Measurements from ENCODE around the gene LDLRAD2. TPM values are rescaled to one million over a fixed set of nuclear protein-coding genes. Genes with fewer than 3 reads are reported as not detected.

Gene LDLRAD2
- total RNA-seq, 1 donor from 2014 or later = not detected

- no peak for DNase-seq (ENCODE audit: extremely low spot score in 2 of 2)
- Histone ChIP-seq H3K27ac (no peak overlapping the region), H3K9me3 (no peaks in the 10 kb centered on the region), H3K4me1 (peaks cover 6% of the 10 kb centered on the region), H3K36me3 (no peaks in the 10 kb centered on the region), H3K4me3 (no peak overlapping the region), H3K27me3 (no peaks in the 10 kb centered on the region)
- TF ChIP-seq CTCF (IDR thresholded peaks at IDR 0.05) = no peak
- TF ChIP-seq POLR2AphosphoS5 (IDR thresholded peaks at IDR 0.05; ENCODE audit: insufficient read depth in 1 of 2, low read depth in 1 of 2) = no peak
- no peak for TF ChIP-seq POLR2A (IDR thresholded peaks at IDR 0.05)
- intact Hi-C loops (cut with DNase I) = no loop called here
These were observed 19.0 kb upstream of the LDLRAD2 start for GRCh38 chr1:21793104-21793503.

GRCh38 chr1:21794656-21795055 lies 17.4 kb upstream of the LDLRAD2 start:
- Histone ChIP-seq H3K27me3 (no peaks in the 10 kb centered on the region), H3K4me1 (no peaks in the 10 kb centered on the region), H3K27ac (no peak overlapping the region), H3K4me3 (no peak overlapping the region), H3K9me3 (no peaks in the 10 kb centered on the region), H3K36me3 (no peaks in the 10 kb centered on the region)
- intact Hi-C loops (cut with DNase I) = no loop called here
- no peak for DNase-seq (ENCODE audit: extremely low spot score in 2 of 2)
- TF ChIP-seq POLR2AphosphoS5 (IDR thresholded peaks at IDR 0.05; ENCODE audit: insufficient read depth in 1 of 2, low read depth in 1 of 2) (no peak), POLR2A (IDR thresholded peaks at IDR 0.05) (no peak), CTCF (IDR thresholded peaks at IDR 0.05) (no peak)

GRCh38 chr1:21795075-21795474 lies 17.0 kb upstream of the LDLRAD2 start:
- Histone ChIP-seq H3K27ac (no peak overlapping the region), H3K9me3 (no peaks in the 10 kb centered on the region), H3K4me1 (no peaks in the 10 kb centered on the region), H3K36me3 (no peaks in the 10 kb centered on the region), H3K4me3 (no peak overlapping the region), H3K27me3 (no peaks in the 10 kb centered on the region)
- TF ChIP-seq CTCF (IDR thresholded peaks at IDR 0.05) (no peak), POLR2A (IDR thresholded peaks at IDR 0.05) (no peak), POLR2AphosphoS5 (IDR thresholded peaks at IDR 0.05; ENCODE audit: insufficient read depth in 1 of 2, low read depth in 1 of 2) (no peak)
- DNase-seq (ENCODE audit: extremely low spot score in 2 of 2) = no peak
- intact Hi-C loops (cut with DNase I) = no loop called here

- H3K9me3 ChIP-seq = no peaks in the 10 kb centered on the region
- no peaks in the 10 kb centered on the region for H3K36me3 ChIP-seq
- H3K4me1 ChIP-seq = no peaks in the 10 kb centered on the region
- no peak for DNase-seq (ENCODE audit: extremely low spot score in 2 of 2)
- no peaks in the 10 kb centered on the region for H3K27me3 ChIP-seq
- intact Hi-C loops (cut with DNase I) = no loop called here
- no peak for TF ChIP-seq CTCF (IDR thresholded peaks at IDR 0.05)
- no peak for TF ChIP-seq POLR2A (IDR thresholded peaks at IDR 0.05)
- TF ChIP-seq POLR2AphosphoS5 (IDR thresholded peaks at IDR 0.05; ENCODE audit: insufficient read depth in 1 of 2, low read depth in 1 of 2) = no peak
- no peak overlapping the region for H3K27ac ChIP-seq
- no peak overlapping the region for H3K4me3 ChIP-seq
These were observed 12.3 kb upstream of the LDLRAD2 start for GRCh38 chr1:21799730-21800129.

GRCh38 chr1:21801100-21801499 lies 11.0 kb upstream of the LDLRAD2 start:
- no peak for TF ChIP-seq CTCF (IDR thresholded peaks at IDR 0.05)
- TF ChIP-seq POLR2AphosphoS5 (IDR thresholded peaks at IDR 0.05; ENCODE audit: insufficient read depth in 1 of 2, low read depth in 1 of 2) = no peak
- no peak for TF ChIP-seq POLR2A (IDR thresholded peaks at IDR 0.05)
- Histone ChIP-seq H3K36me3 (no peaks in the 10 kb centered on the region), H3K4me3 (no peak overlapping the region), H3K27me3 (no peaks in the 10 kb centered on the region), H3K9me3 (no peaks in the 10 kb centered on the region), H3K4me1 (no peaks in the 10 kb centered on the region), H3K27ac (no peak overlapping the region)
- DNase-seq (ENCODE audit: extremely low spot score in 2 of 2) = no peak
- intact Hi-C loops (cut with DNase I) = no loop called here

Data from vagina (tissue), 2 donors.